Omental fat pad (tissue), 4 donors: Measurements from ENCODE around the gene RAMP3. TPM values are rescaled to one million over a fixed set of nuclear protein-coding genes. Genes with fewer than 3 reads are reported as not detected.

Experiments used
- ATAC-seq: fragments of 150-250 bp; one replicate; pipeline ENCODE4 v1.9.1; 2016; ENCODE audit warnings: mild to moderate bottlenecking, moderate library complexity; ENCODE audit not compliant: low FRiP score
- DNase-seq: peaks from one replicate; pipeline ENCODE4 v3.0.0-alpha.2; 2019; ENCODE audit warnings: low spot score
- CTCF ChIP-seq, 3 donors: fragments of 450-650 bp; IDR thresholded peaks; one replicate each; pipeline ENCODE4 v1.5.1; 2016 to 2017; ENCODE audit warnings: antibody characterized with exemption in 3 of 3, mild to moderate bottlenecking in 3 of 3, moderate library complexity in 2 of 3
- total RNA-seq, 4 donors: library from RNA; depleted of rRNA; stranded (reverse); fragments of >200 nt; gene quantifications; one replicate each; pipeline ENCODE4 v1.1.0, GENCODE V29; 2016

RAMP3 gene
- total RNA-seq, 4 donors from 2014 or later, result 24.6 to 310 (median 124) TPM

GRCh38 chr7:45216622-45217165 is 59.1 kb downstream of the RAMP3 start:
- DNase-seq (no peak), ATAC-seq (no peak)
- TF ChIP-seq CTCF (IDR thresholded peaks at IDR 0.05), result no peak

GRCh38 chr7:45217358-45217757 is 59.8 kb downstream of the RAMP3 start:
- ATAC-seq, result no peak
- no peak for TF ChIP-seq CTCF (IDR thresholded peaks at IDR 0.05)
- DNase-seq, result no peak

GRCh38 chr7:45219130-45219529 is 61.5 kb downstream of the RAMP3 start:
- ATAC-seq, result no peak
- TF ChIP-seq CTCF (IDR thresholded peaks at IDR 0.05), result no peak
- no peak for DNase-seq

GRCh38 chr7:45219801-45220435 is 62.3 kb downstream of the RAMP3 start:
- DNase-seq, result no peak
- no peak for ATAC-seq
- no peak for TF ChIP-seq CTCF (IDR thresholded peaks at IDR 0.05)

GRCh38 chr7:45220846-45221618 is 63.4 kb downstream of the RAMP3 start:
- no peak for TF ChIP-seq CTCF (IDR thresholded peaks at IDR 0.05)
- ATAC-seq (no peak), DNase-seq (no peak)

GRCh38 chr7:45221896-45222604 is 64.5 kb downstream of the RAMP3 start:
- no peak for TF ChIP-seq CTCF (IDR thresholded peaks at IDR 0.05)
- ATAC-seq (no peak), DNase-seq (no peak)
